TTC549 (cell line): ENCODE measurements around the gene TTYH2.
A peak's percentile ranks its signal among the peaks of the same experiment; 100 is the strongest.

ENCODE experiments used
- FAIRE-seq: peaks from 2 replicates; lab custom pipeline; 2012; peaks lifted over from hg19 to GRCh38; lab: Jason Lieb, UNC

TTYH2 gene

GRCh38 chr17:74194682-74195081 is 18.7 kb upstream of the TTYH2 start:
- FAIRE-seq, result no peak

- no peak for FAIRE-seq
Measured at GRCh38 chr17:74196541-74197317, 16.6 kb upstream of the TTYH2 start.

- no peak for FAIRE-seq
Measured at GRCh38 chr17:74197801-74198200, 15.6 kb upstream of the TTYH2 start.

- no peak for FAIRE-seq
Measured at GRCh38 chr17:74198694-74199093, 14.7 kb upstream of the TTYH2 start.

- no peak for FAIRE-seq
Measured at GRCh38 chr17:74199306-74200092, 13.9 kb upstream of the TTYH2 start.

GRCh38 chr17:74200112-74200511 is 13.3 kb upstream of the TTYH2 start:
- no peak for FAIRE-seq

- FAIRE-seq, result no peak
Measured at GRCh38 chr17:74201250-74201649, 12.1 kb upstream of the TTYH2 start.

- no peak for FAIRE-seq
Measured at GRCh38 chr17:74201948-74202347, 11.4 kb upstream of the TTYH2 start.

GRCh38 chr17:74202938-74203337 is 10.4 kb upstream of the TTYH2 start:
- FAIRE-seq, result no peak

GRCh38 chr17:74203439-74204240 is 9.7 kb upstream of the TTYH2 start, which contains the start of gene RPL38:
Gene RPL38, plus strand, starts transcription at chr17:74203678. Its CDS starts 278 bp downstream, at chr17:74203956.
- FAIRE-seq, result peak; percentile 71

GRCh38 chr17:74204474-74204873 is 8.9 kb upstream of the TTYH2 start:
- no peak for FAIRE-seq

GRCh38 chr17:74205274-74205673 is 8.1 kb upstream of the TTYH2 start:
- FAIRE-seq, result no peak

GRCh38 chr17:74206332-74206818 is 7.0 kb upstream of the TTYH2 start:
- FAIRE-seq, result no peak

GRCh38 chr17:74210191-74211140 is 2.9 kb upstream of the TTYH2 start:
- no peak for FAIRE-seq

GRCh38 chr17:74211141-74211911 is 2.0 kb upstream of the TTYH2 start:
- no peak for FAIRE-seq

GRCh38 chr17:74211912-74212208 is 1.5 kb upstream of the TTYH2 start:
- no peak for FAIRE-seq

- no peak for FAIRE-seq
Measured at GRCh38 chr17:74212209-74212912, 1.0 kb upstream of the TTYH2 start.

- FAIRE-seq, result no peak
Measured at GRCh38 chr17:74213861-74214391, 555 bp downstream of the TTYH2 start.

- no peak for FAIRE-seq
Measured at GRCh38 chr17:74214484-74215341, 1.3 kb downstream of the TTYH2 start.
